Mesenchymal stem cell (in vitro differentiated cells and primary cell): ENCODE results near the gene PDE11A.

Source experiments
- DNase-seq: peaks from one replicate; pipeline ENCODE4 v3.0.0-alpha.2; 2013
- H2AFZ ChIP-seq: one replicate; pipeline ENCODE4 v1.6.1; 2013; ENCODE audit warnings: low read depth, mild to moderate bottlenecking, control low read depth, inconsistent platforms, low read length, moderate library complexity
- H2AK5ac ChIP-seq: 2 replicates; pipeline ENCODE4 v1.6.1; 2013; ENCODE audit warnings: low read length, moderate library complexity, mild to moderate bottlenecking, inconsistent platforms; ENCODE audit not compliant: severe bottlenecking
- H2BK120ac ChIP-seq: one replicate; pipeline ENCODE4 v1.6.1; 2013; ENCODE audit warnings: low read depth, mild to moderate bottlenecking, inconsistent platforms, low read length, moderate library complexity
- H2BK12ac ChIP-seq, 2 experiments: one replicate each; pipeline ENCODE4 v1.6.1; 2013; ENCODE audit warnings: inconsistent platforms in 2 of 2, low read length in 2 of 2, mild to moderate bottlenecking in 2 of 2, moderate library complexity in 2 of 2, control low read depth in 1 of 2
- H2BK15ac ChIP-seq: one replicate; pipeline ENCODE4 v1.6.1; 2013; ENCODE audit warnings: mild to moderate bottlenecking, low read depth, inconsistent platforms; ENCODE audit not compliant: poor library complexity, severe bottlenecking
- H2BK5ac ChIP-seq: 2 replicates; pipeline ENCODE4 v1.6.1; 2013; ENCODE audit warnings: low read depth, mild to moderate bottlenecking, low read length, control low read depth, inconsistent platforms; ENCODE audit not compliant: poor library complexity, severe bottlenecking
- H3K14ac ChIP-seq, 2 experiments: one replicate each; pipeline ENCODE4 v1.6.1; 2013; ENCODE audit warnings: inconsistent platforms in 2 of 2, low read length in 2 of 2, control low read depth in 1 of 2, mild to moderate bottlenecking in 1 of 2, moderate library complexity in 1 of 2
- H3K18ac ChIP-seq, 2 experiments: one replicate each; pipeline ENCODE4 v1.6.1; 2013; ENCODE audit warnings: inconsistent platforms in 2 of 2, low read length in 2 of 2, control low read depth in 1 of 2, low read depth in 1 of 2, mild to moderate bottlenecking in 1 of 2
- H3K23ac ChIP-seq, 2 experiments: one replicate each; pipeline ENCODE4 v1.6.1; 2013; ENCODE audit warnings: inconsistent platforms in 2 of 2, low read length in 2 of 2, mild to moderate bottlenecking in 2 of 2, moderate library complexity in 2 of 2, control low read depth in 1 of 2
- H3K27ac ChIP-seq: 2 replicates; pipeline ENCODE4 v1.5.1; 2013; ENCODE audit warnings: mild to moderate bottlenecking, moderate library complexity, low read length, control low read depth, inconsistent platforms; ENCODE audit not compliant: poor library complexity, severe bottlenecking
- H3K27me3 ChIP-seq, 2 experiments: 2 replicates each; pipeline versions ENCODE4 v1.6.1 to v1.7.0; 2013; ENCODE audit warnings: low read length in 2 of 2, mild to moderate bottlenecking in 2 of 2, moderate library complexity in 2 of 2, control low read depth in 1 of 2, inconsistent platforms in 1 of 2; ENCODE audit not compliant: control insufficient read depth in 1 of 2, insufficient read depth in 1 of 2
- H3K36me3 ChIP-seq, 2 experiments: 2 replicates each; pipeline versions ENCODE4 v1.6.1 to v1.7.0; 2013; ENCODE audit warnings: low read length in 2 of 2, control low read depth in 1 of 2, inconsistent platforms in 1 of 2, low read depth in 1 of 2, mild to moderate bottlenecking in 1 of 2; ENCODE audit not compliant: insufficient read depth in 2 of 2, control insufficient read depth in 1 of 2
- H3K4ac ChIP-seq, 2 experiments: one replicate each; pipeline ENCODE4 v1.6.1; 2013; ENCODE audit warnings: inconsistent platforms in 2 of 2, low read length in 2 of 2, mild to moderate bottlenecking in 2 of 2, moderate library complexity in 2 of 2, control low read depth in 1 of 2, low read depth in 1 of 2
- H3K4me1 ChIP-seq: 2 replicates; pipeline ENCODE4 v1.6.1; 2013; ENCODE audit warnings: low read depth, low read length, control low read depth; ENCODE audit not compliant: control insufficient read depth, insufficient read depth
- H3K4me2 ChIP-seq: 2 replicates; pipeline ENCODE4 v1.6.1; 2013; ENCODE audit warnings: low read length, mild to moderate bottlenecking, inconsistent platforms; ENCODE audit not compliant: poor library complexity, severe bottlenecking
- H3K4me3 ChIP-seq, 2 experiments: 2 replicates each; pipeline versions ENCODE4 v1.5.1 to v1.7.0; 2013; ENCODE audit warnings: low read length in 2 of 2, mild to moderate bottlenecking in 2 of 2, control low read depth in 1 of 2, low read depth in 1 of 2; ENCODE audit not compliant: insufficient read depth in 1 of 2
- H3K79me1 ChIP-seq: replicated peaks from 2 replicates; pipeline ENCODE4 v1.6.1; 2013; ENCODE audit warnings: mild to moderate bottlenecking, control low read depth, low read length, inconsistent platforms; ENCODE audit not compliant: poor library complexity, severe bottlenecking
- H3K9ac ChIP-seq: 2 replicates; pipeline ENCODE4 v1.7.0; 2013; ENCODE audit warnings: mild to moderate bottlenecking, low read length, moderate library complexity
- H3K9me3 ChIP-seq: 2 replicates; pipeline ENCODE4 v1.7.0; 2013; ENCODE audit warnings: mild to moderate bottlenecking, low read length; ENCODE audit not compliant: control insufficient read depth
- H4K8ac ChIP-seq: one replicate; pipeline ENCODE4 v1.6.1; 2013; ENCODE audit warnings: inconsistent platforms, mild to moderate bottlenecking, low read length, moderate library complexity
- H4K91ac ChIP-seq: one replicate; pipeline ENCODE4 v1.6.1; 2013; ENCODE audit warnings: mild to moderate bottlenecking, low read length, inconsistent platforms
- WGBS: methylation state at CpG from one replicate; pipeline ENCODE4 v1.1.7; 2013; ENCODE audit warnings: mixed read lengths; 5-methylcytosine and 5-hydroxymethylcytosine counted together

PDE11A gene

DNA sequence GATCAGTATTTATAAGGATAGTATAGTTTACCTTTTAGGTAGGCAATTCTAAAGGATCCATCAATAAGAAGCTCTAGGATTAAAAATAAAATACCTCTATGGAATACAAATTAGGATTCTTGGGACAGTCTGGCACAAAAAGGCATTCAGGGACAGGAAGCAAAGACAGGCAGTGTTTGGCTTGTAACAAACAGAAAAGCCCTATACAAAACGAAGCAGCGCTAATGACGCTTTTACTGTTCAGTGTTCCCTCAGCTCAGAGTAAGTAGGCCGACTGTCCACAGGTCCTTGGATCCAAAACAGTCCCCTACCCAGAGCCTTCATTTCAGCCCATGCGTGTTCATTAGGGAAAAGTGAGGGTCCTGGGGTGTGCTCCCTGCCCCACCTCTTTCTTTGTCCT, 443.7 kb downstream of the PDE11A start:
- no peaks in the 10 kb centered on the region for H3K36me3 ChIP-seq
- H3K9me3 ChIP-seq, result no peaks in the 10 kb centered on the region
- H3K14ac ChIP-seq, result no peak overlapping the region
- no peak overlapping the region for H2AFZ ChIP-seq
- no peak overlapping the region for H3K4me3 ChIP-seq
- WGBS, result 79% methylated on average over 5 of the region's 5 CpGs
- no peak overlapping the region for H3K18ac ChIP-seq
- H3K27me3 ChIP-seq, result peaks cover 0 to 8% of the 10 kb centered on the region in 2 experiments
- H3K27ac ChIP-seq, result no peak overlapping the region
- H3K79me1 ChIP-seq, result no peaks in the 10 kb centered on the region
- H3K23ac ChIP-seq, result no peak overlapping the region
- H2BK15ac ChIP-seq, result no peak overlapping the region
- no peak overlapping the region for H4K91ac ChIP-seq
- no peak overlapping the region for H2AK5ac ChIP-seq
- DNase-seq, result no peak
- H2BK120ac ChIP-seq, result no peak overlapping the region
- H2BK12ac ChIP-seq, result no peak overlapping the region
- H3K4ac ChIP-seq, result no peak overlapping the region
- H3K4me1 ChIP-seq, result no peaks in the 10 kb centered on the region
- H2BK5ac ChIP-seq, result no peak overlapping the region
- no peak overlapping the region for H3K4me2 ChIP-seq
- no peak overlapping the region for H3K9ac ChIP-seq
- H4K8ac ChIP-seq, result no peak overlapping the region

DNA sequence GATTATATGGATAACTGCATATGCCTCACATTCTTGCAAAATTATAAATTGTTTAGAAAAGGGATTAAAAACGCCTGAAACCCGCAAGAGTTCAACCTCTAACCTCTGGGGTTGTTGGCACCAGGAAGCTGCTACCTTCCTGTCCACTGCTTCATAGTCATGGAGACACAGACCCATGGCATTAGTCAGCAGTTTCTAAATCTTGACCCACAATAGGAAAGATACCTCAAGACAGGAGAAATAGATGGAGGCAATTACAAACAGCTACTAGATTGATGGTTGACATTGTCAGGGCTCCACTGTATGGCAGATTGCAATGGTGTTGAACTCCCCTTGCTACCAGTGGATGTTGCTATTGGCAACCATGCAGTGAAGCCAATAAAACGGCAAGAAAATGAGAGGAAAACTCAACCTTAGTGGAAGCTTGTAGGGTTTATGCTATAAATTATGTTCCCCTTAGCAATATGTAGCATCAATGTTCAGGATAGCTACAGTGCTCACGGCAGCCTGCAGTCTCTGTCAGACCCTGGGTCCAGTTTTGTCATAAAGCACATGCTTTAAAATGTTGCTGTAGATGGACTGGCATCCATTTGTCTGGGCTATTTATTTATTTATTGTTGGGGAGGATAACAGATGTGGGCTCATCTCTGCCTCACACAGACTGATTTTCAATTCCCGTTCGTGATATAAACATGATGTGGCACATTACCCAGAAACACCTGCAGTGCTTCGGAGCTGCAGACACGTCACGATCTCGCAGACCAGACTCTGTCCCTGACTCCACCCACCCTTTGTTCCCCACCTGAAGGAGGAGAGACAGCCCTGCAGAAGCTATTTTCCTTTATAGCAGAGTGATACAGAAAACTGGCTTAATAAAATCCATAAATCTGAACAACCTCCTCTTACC, 446.6 kb downstream of the PDE11A start:
- Histone ChIP-seq H3K36me3 (no peaks in the 10 kb centered on the region), H3K9ac (no peak overlapping the region), H2BK12ac (no peak overlapping the region), H4K8ac (no peak overlapping the region), H3K4me3 (no peak overlapping the region), H3K27ac (no peak overlapping the region), H3K23ac (no peak overlapping the region), H3K14ac (no peak overlapping the region), H3K4ac (no peak overlapping the region), H3K4me2 (no peak overlapping the region), H3K18ac (no peak overlapping the region), H2AK5ac (no peak overlapping the region), H2BK5ac (no peak overlapping the region), H3K9me3 (no peaks in the 10 kb centered on the region), H4K91ac (no peak overlapping the region), H3K4me1 (no peaks in the 10 kb centered on the region), H2BK120ac (no peak overlapping the region), H3K79me1 (no peaks in the 10 kb centered on the region), H2BK15ac (no peak overlapping the region), H2AFZ (no peak overlapping the region), H3K27me3 (peaks cover 0 to 5% of the 10 kb centered on the region in 2 experiments)
- DNase-seq, result no peak
- WGBS, result 74% methylated on average over 10 of the region's 10 CpGs

DNA sequence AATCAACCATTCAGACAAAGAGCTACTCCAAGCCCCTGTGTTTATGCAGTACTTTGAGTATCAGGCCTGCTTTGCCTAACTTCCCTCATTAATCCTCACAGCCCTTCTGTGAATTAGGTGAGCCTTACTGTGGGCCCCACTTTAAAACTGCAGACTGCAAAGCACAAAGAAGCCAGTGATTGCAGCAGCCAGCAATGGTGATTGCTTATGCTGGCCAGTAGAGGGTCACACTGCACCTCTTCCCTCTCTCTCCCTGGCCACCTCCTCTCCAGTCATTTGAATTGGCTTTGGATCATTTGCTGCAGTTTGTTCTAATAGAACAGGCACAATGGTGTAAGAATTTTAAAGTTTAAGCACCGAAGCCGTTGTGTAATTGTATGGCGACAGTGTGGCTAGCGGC, 450.1 kb downstream of the PDE11A start:
- 97% methylated on average over 4 of the region's 4 CpGs for WGBS
- no peak for DNase-seq
- Histone ChIP-seq H3K14ac (no peak overlapping the region), H3K27ac (no peak overlapping the region), H3K79me1 (peaks cover 4% of the 10 kb centered on the region), H2AK5ac (no peak overlapping the region), H2AFZ (no peak overlapping the region), H3K9me3 (no peaks in the 10 kb centered on the region), H3K4me1 (peaks cover 5% of the 10 kb centered on the region), H2BK5ac (no peak overlapping the region), H4K91ac (no peak overlapping the region), H3K4ac (no peak overlapping the region), H2BK12ac (no peak overlapping the region), H3K27me3 (no peaks in the 10 kb centered on the region), H2BK15ac (no peak overlapping the region), H3K23ac (no peak overlapping the region), H4K8ac (no peak overlapping the region), H3K9ac (no peak overlapping the region), H3K18ac (no peak overlapping the region), H3K4me2 (no peak overlapping the region), H3K4me3 (no peak overlapping the region), H3K36me3 (no peaks in the 10 kb centered on the region), H2BK120ac (no peak overlapping the region)

DNA sequence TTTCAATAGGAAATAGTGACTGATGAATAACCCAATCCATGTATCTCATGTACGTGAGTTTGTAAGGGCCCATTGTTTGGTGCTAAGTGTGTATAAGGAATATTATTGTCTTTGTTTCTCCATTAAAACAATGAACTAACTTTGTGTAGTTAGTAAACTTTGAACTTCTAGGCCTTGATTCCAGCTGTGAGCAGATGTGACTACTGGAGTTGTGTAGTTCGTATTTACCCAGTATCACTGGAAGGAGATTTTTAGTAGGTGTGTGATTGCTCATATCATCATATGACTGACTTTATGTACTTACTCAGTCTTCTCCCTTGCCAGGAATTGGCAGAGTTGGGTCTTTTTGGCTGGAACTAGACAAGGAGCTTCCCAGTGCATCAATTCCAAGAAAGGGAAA, 452.6 kb downstream of the PDE11A start:
- H4K8ac ChIP-seq, result no peak overlapping the region
- no CpG with 5 or more reads among the region's 2 CpGs for WGBS
- no peak overlapping the region for H2BK12ac ChIP-seq
- no peak overlapping the region for H2AFZ ChIP-seq
- no peaks in the 10 kb centered on the region for H3K9me3 ChIP-seq
- H3K4ac ChIP-seq, result no peak overlapping the region
- no peak overlapping the region for H3K27ac ChIP-seq
- H2BK15ac ChIP-seq, result no peak overlapping the region
- no peak overlapping the region for H3K4me3 ChIP-seq
- no peak overlapping the region for H2BK120ac ChIP-seq
- no peak overlapping the region for H3K14ac ChIP-seq
- no peaks in the 10 kb centered on the region for H3K36me3 ChIP-seq
- no peaks in the 10 kb centered on the region for H3K27me3 ChIP-seq
- H3K4me1 ChIP-seq, result peaks cover 5% of the 10 kb centered on the region
- no peak overlapping the region for H3K23ac ChIP-seq
- H3K18ac ChIP-seq, result no peak overlapping the region
- no peak overlapping the region for H2BK5ac ChIP-seq
- no peak overlapping the region for H4K91ac ChIP-seq
- H3K4me2 ChIP-seq, result no peak overlapping the region
- no peak overlapping the region for H3K9ac ChIP-seq
- H3K79me1 ChIP-seq, result peaks cover 4% of the 10 kb centered on the region
- no peak for DNase-seq
- no peak overlapping the region for H2AK5ac ChIP-seq
